ENCODE measurements around the gene SCN4B. TPM values are rescaled to one million over a fixed set of nuclear protein-coding genes. Genes with fewer than 3 reads are reported as not detected.

SCN4B gene
- total RNA-seq, 1 donor: not detected

DNA sequence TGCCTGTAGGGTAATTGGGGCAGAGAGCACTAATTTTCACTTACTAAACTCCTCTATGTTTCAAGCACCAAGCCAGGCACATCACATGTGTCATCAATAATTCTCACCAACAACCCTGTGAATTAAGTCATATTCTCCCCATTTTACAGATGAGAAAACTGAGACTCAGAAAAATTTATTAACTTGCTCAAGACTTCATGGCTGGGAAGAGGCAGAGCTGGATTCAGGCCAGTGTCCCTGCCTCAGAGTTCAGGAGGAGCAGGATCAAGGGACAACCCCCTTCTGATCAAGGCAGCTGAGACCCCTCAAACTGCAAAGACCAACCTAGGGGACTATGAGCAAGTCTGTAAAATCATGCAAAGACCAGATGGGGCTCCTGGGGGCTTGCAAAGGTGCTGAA lies 68.0 kb downstream of the SCN4B start:
- TF ChIP-seq, protein P1, sequence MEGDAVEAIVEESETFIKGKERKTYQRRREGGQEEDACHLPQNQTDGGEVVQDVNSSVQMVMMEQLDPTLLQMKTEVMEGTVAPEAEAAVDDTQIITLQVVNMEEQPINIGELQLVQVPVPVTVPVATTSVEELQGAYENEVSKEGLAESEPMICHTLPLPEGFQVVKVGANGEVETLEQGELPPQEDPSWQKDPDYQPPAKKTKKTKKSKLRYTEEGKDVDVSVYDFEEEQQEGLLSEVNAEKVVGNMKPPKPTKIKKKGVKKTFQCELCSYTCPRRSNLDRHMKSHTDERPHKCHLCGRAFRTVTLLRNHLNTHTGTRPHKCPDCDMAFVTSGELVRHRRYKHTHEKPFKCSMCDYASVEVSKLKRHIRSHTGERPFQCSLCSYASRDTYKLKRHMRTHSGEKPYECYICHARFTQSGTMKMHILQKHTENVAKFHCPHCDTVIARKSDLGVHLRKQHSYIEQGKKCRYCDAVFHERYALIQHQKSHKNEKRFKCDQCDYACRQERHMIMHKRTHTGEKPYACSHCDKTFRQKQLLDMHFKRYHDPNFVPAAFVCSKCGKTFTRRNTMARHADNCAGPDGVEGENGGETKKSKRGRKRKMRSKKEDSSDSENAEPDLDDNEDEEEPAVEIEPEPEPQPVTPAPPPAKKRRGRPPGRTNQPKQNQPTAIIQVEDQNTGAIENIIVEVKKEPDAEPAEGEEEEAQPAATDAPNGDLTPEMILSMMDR (IDR thresholded peaks at IDR 0.05; ENCODE audit: insufficient read depth, low read depth, low read length): no peak
- no peak overlapping the region for H3K4me3 ChIP-seq (ENCODE audit: low read depth, low read length)
- no peak for DNase-seq (ENCODE audit: low read depth)

DNA sequence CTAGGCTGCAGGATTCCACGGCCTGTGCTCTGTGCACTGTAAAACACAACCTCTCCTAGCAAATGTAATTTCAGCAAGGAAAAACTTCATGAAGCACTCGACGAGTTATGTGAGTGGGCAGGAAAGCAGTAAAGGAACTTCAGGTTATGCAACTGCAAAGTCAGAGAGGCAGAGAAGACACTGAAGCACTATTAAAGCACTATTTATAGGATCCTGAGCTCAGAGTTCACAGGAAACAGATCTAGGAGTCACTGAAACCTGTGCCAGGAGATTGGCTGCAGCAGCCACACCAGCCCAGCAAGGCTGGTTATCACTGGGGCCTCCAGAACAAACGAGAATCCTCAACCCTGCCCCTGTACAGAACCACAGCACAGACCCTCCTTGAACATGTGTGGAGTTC lies 68.4 kb downstream of the SCN4B start:
- H3K4me3 ChIP-seq (ENCODE audit: low read depth, low read length): no peak overlapping the region
- peak; percentile 16 for DNase-seq (ENCODE audit: low read depth)
- TF ChIP-seq, protein P1 (IDR thresholded peaks at IDR 0.05; ENCODE audit: insufficient read depth, low read depth, low read length): no peak

Other genes with a start within 250 kb of the SCN4B start
- not detected in 2 replicates for gene TMPRSS13, start 223.4 kb downstream of the SCN4B start, total RNA-seq
- not detected in 2 replicates for gene IL10RA, start 166.4 kb downstream of the SCN4B start, total RNA-seq
- gene TMPRSS4, start 75.7 kb downstream of the SCN4B start, total RNA-seq: not detected in 2 replicates
- gene SMIM35, start 65.9 kb downstream of the SCN4B start, total RNA-seq: not detected in 2 replicates
- gene SCN2B, start 23.8 kb upstream of the SCN4B start, total RNA-seq: not detected in 2 replicates
- gene JAML, start 72.2 kb upstream of the SCN4B start, total RNA-seq: not detected in 2 replicates
- 0.32 and 0.86 TPM in 2 replicates for gene MPZL3, start 99.5 kb upstream of the SCN4B start, total RNA-seq
- gene MPZL2, start 111.5 kb upstream of the SCN4B start, total RNA-seq: not detected in 2 replicates
- gene CD3E, start 151.9 kb upstream of the SCN4B start, total RNA-seq: not detected in 2 replicates
- gene CD3D, start 189.9 kb upstream of the SCN4B start, total RNA-seq: not detected in 2 replicates
- gene CD3G, start 191.5 kb upstream of the SCN4B start, total RNA-seq: not detected in 2 replicates
- 50.3 and 58.3 TPM in 2 replicates for gene UBE4A, start 206.8 kb upstream of the SCN4B start, total RNA-seq
- gene ATP5MG, start 248.8 kb upstream of the SCN4B start, total RNA-seq: 34.1 and 44.0 TPM in 2 replicates